T-helper 17 cell (primary cell): Measurements from ENCODE around the gene MEPCE. TPM values are rescaled to one million over a fixed set of nuclear protein-coding genes. Genes with fewer than 3 reads are reported as not detected.

Experiments
- ATAC-seq: fragments of 150-1000 bp; cut with Tn5 transposase; 2 replicates; pipeline ENCODE4 v1.10.0; 2021; ENCODE audit warnings: mild to moderate bottlenecking, moderate library complexity
- DNase-seq, 3 donors: peaks; one replicate each; pipeline versions ENCODE4 v3.0.0 to v3.0.0-alpha.2; 2020 to 2021
- H3K9me3 ChIP-seq: one replicate; pipeline ENCODE4 v1.7.0; 2013; ENCODE audit warnings: low read length, mild to moderate bottlenecking; ENCODE audit not compliant: control insufficient read depth, poor library complexity, severe bottlenecking
- H3K27ac Mint-ChIP-seq: one replicate; pipeline ENCODE4 v1.8.0; 2022; ENCODE audit warnings: mild to moderate bottlenecking, moderate library complexity, mixed read lengths
- H3K27me3 Mint-ChIP-seq: one replicate; pipeline ENCODE4 v1.8.0; 2022; ENCODE audit warnings: mixed read lengths
- H3K36me3 Mint-ChIP-seq: one replicate; pipeline ENCODE4 v1.8.0; 2022; ENCODE audit warnings: low read depth, mixed read lengths
- H3K4me1 Mint-ChIP-seq: one replicate; pipeline ENCODE4 v1.8.0; 2022; ENCODE audit warnings: mild to moderate bottlenecking, mixed read lengths
- H3K4me3 Mint-ChIP-seq: one replicate; pipeline ENCODE4 v1.8.0; 2022; ENCODE audit warnings: mild to moderate bottlenecking, moderate library complexity, mixed read lengths
- total RNA-seq, 4 donors: library from RNA in 2 of 4; stranded (reverse) in 2 of 4; gene quantifications; one replicate each; pipeline ENCODE4 v1.2.3 and lab custom pipeline; 2022 to 2026

Gene MEPCE
- total RNA-seq, 2 donors from 2014 or later: 66.1 to 66.8 TPM

DNA sequence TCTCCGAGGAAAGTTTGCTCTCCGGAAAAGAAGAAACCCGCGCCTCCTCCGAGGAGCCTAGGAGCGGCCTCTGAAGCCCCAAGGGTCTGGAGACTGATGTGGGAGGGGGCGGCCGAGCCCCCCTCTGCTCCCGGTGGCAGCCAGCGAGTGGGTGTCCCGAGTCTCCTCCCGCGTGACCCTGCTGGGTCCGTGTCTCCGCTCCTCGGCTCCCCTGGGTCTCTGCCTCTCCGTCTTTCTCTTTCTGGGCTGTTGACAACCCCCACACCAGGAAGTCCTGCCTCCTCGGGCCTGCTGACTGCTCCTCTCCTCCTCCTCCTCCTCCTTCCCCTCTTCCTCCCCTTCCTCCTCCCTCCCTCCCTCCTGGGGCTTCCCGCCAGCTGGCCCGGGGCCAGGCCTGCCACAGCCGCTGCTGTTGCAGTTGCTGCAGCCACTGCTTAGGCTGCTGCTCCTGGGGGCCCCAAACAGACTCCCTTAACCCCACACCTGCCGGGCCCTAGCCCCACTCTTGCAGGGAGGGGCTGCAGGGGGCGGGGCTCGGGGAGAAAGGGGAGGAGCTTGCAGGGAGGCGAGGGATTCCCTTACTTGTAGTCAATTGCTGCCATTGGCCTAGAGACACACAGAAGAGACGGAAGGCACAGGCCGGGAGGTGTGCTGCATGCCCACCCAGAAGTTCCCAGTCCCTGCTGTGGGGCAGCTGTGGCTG, 49.5 kb downstream of the MEPCE start, which contains the start of gene TSC22D4:
TSS of gene TSC22D4 (minus strand) at position 257 of the 703 bp plus-strand sequence. CDS start 1,176 bp downstream, outside the sequence.
- DNase-seq (peak; percentile 79 to 88 (median 88)), ATAC-seq (peak; percentile 78)
- H3K27me3 Mint-ChIP-seq: no peaks in the 10 kb centered on the region
- H3K9me3 ChIP-seq: no peaks in the 10 kb centered on the region
- peak within 1 kb of the TSS; percentile 89 for H3K27ac Mint-ChIP-seq
- peaks cover 8% of the 10 kb centered on the region for H3K36me3 Mint-ChIP-seq
- peak within 1 kb of the TSS; percentile 97 for H3K4me3 Mint-ChIP-seq
- peaks cover 33% of the 10 kb centered on the region for H3K4me1 Mint-ChIP-seq

GRCh38 chr7:100481466-100481865, 51.8 kb downstream of the MEPCE start:
- DNase-seq: no peak
- H3K4me3 Mint-ChIP-seq: no peak overlapping the region

GRCh38 chr7:100482728-100483089, 53.1 kb downstream of the MEPCE start:
- H3K27me3 Mint-ChIP-seq: no peaks in the 10 kb centered on the region
- H3K27ac Mint-ChIP-seq: no peak overlapping the region
- ATAC-seq (no peak), DNase-seq (no peak)
- H3K4me1 Mint-ChIP-seq: peaks cover 24% of the 10 kb centered on the region
- H3K36me3 Mint-ChIP-seq: peaks cover 4% of the 10 kb centered on the region
- H3K9me3 ChIP-seq: no peaks in the 10 kb centered on the region
- peak overlapping the region; percentile 92 for H3K4me3 Mint-ChIP-seq

More at GRCh38 chr7:100481466-100481865, 51.8 kb downstream of the MEPCE start:
- no peak for ATAC-seq
- Mint-ChIP-seq H3K27ac (no peak overlapping the region), H3K27me3 (no peaks in the 10 kb centered on the region), H3K4me1 (peaks cover 30% of the 10 kb centered on the region), H3K36me3 (peaks cover 6% of the 10 kb centered on the region)
- no peaks in the 10 kb centered on the region for H3K9me3 ChIP-seq

DNA sequence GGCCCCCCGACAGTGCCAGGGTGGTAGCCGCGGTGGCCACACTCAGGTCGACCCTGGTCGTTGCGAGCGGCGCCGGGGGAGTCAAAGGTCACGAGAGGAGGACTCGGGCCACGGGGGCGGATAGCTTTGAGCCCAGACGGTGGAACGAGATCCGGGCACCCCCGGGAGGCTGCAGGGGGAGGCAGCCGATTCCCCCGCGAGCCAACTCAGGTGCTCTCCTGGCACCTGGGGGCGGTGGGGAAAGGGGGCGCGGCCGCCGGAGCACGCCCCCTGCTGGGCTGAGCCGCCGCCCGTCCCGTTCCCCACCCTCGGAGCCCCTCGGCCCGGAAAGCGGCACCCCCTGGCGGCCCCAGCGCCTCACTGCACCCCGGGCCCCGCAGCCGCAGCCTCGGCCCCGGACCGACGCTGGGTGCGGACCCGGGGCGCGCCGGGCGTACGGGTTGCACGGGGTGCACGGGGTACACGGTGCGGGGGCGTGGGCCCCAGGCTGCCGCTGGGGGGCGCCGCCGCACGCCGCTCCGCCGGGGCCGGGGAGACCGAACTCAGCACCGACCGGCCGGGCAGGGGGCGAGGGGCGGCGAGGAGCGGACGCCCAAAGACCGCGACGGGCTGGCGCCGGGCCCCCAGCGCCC, 53.6 kb downstream of the MEPCE start:
- DNase-seq: peak; percentile 79 to 86 (median 83)
- H3K27ac Mint-ChIP-seq: no peak overlapping the region
- no peaks in the 10 kb centered on the region for H3K27me3 Mint-ChIP-seq
- H3K36me3 Mint-ChIP-seq: peaks cover 1% of the 10 kb centered on the region
- peaks cover 21% of the 10 kb centered on the region for H3K4me1 Mint-ChIP-seq
- H3K9me3 ChIP-seq: no peaks in the 10 kb centered on the region
- peak overlapping the region; percentile 92 for H3K4me3 Mint-ChIP-seq
- ATAC-seq: peak; percentile 79

Other genes starting within 250 kb of the MEPCE start
- gene PVRIG, start 209.9 kb upstream of the MEPCE start, total RNA-seq: 10 to 100 TPM; 30.1 to 30.5 TPM
- not detected for gene SPDYE3, start 122.1 kb upstream of the MEPCE start, total RNA-seq
- gene PILRB, start 71.7 kb upstream of the MEPCE start, total RNA-seq: 10 to 100 TPM; 71.6 to 97.2 TPM
- gene PILRA, start 56.3 kb upstream of the MEPCE start, total RNA-seq: 10 to 100 TPM in 1 of 2 donors, 1 to 10 TPM in 1; 3.1 to 14.5 TPM
- 1 to 10 TPM; 5.1 TPM for gene ZCWPW1, start 1.1 kb upstream of the MEPCE start, total RNA-seq
- 10 to 100 TPM; 45.2 to 48.1 TPM for gene PPP1R35, start 6.7 kb downstream of the MEPCE start, total RNA-seq
- gene SPACDR, start 34.4 kb downstream of the MEPCE start, total RNA-seq: 1 to 10 TPM; 1.4 to 1.7 TPM
- 100 to 1,000 TPM in 1 of 2 donors, 10 to 100 TPM in 1; 94.7 to 104 TPM for gene TSC22D4, start 49.4 kb downstream of the MEPCE start, total RNA-seq
- 1 to 10 TPM; 1.3 TPM for gene NYAP1, start 54.1 kb downstream of the MEPCE start, total RNA-seq
- gene AGFG2, start 109.4 kb downstream of the MEPCE start, total RNA-seq: 10 to 100 TPM; 33.1 to 45.9 TPM
- gene SAP25, start 144.1 kb downstream of the MEPCE start, total RNA-seq: 10 to 100 TPM; 33.1 to 43.1 TPM
- 100 to 1,000 TPM; 284 to 305 TPM for gene LRCH4, start 156.3 kb downstream of the MEPCE start, total RNA-seq
- gene FBXO24, start 156.5 kb downstream of the MEPCE start, total RNA-seq: under 1 TPM; 0.31 to 0.70 TPM
- gene PCOLCE, start 172.5 kb downstream of the MEPCE start, total RNA-seq: 10 to 100 TPM; 12.6 to 14.7 TPM
- gene MOSPD3, start 182.7 kb downstream of the MEPCE start, total RNA-seq: 10 to 100 TPM; 16.4 to 16.5 TPM
- 1 to 10 TPM; 4.5 to 6.1 TPM for gene TFR2, start 211.7 kb downstream of the MEPCE start, total RNA-seq
- not detected for gene ACTL6B, start 226.6 kb downstream of the MEPCE start, total RNA-seq
- gene GNB2, start 243.9 kb downstream of the MEPCE start, total RNA-seq: 100 to 1,000 TPM; 140 to 161 TPM